HG03575 (cell line): ENCODE results near the gene CNTNAP2.

Experiments
- ATAC-seq: cut with Tn5 transposase; IDR thresholded peaks from one replicate; pipeline ENCODE4 v1.9.1; 2021; ENCODE audit not compliant: unreplicated experiment, insufficient number of reproducible peaks, low FRiP score; ENCODE audit errors: extremely low read depth

Gene CNTNAP2

GRCh38 chr7:146249272-146249671 lies 132.7 kb downstream of the CNTNAP2 start:
- no peak for ATAC-seq

GRCh38 chr7:146255609-146256008 lies 139.0 kb downstream of the CNTNAP2 start:
- ATAC-seq: no peak

GRCh38 chr7:146262527-146262926 lies 145.9 kb downstream of the CNTNAP2 start:
- no peak for ATAC-seq

GRCh38 chr7:146276888-146277287 lies 160.3 kb downstream of the CNTNAP2 start:
- ATAC-seq: no peak

GRCh38 chr7:146285418-146285817 lies 168.8 kb downstream of the CNTNAP2 start:
- no peak for ATAC-seq

- no peak for ATAC-seq
Measured at GRCh38 chr7:146290746-146291145, 174.1 kb downstream of the CNTNAP2 start.

GRCh38 chr7:146291900-146292299 lies 175.3 kb downstream of the CNTNAP2 start:
- ATAC-seq: no peak

- ATAC-seq: no peak
Measured at GRCh38 chr7:146296028-146296427, 179.4 kb downstream of the CNTNAP2 start.

- ATAC-seq: no peak
Measured at GRCh38 chr7:146314962-146315361, 198.4 kb downstream of the CNTNAP2 start.

GRCh38 chr7:146319629-146320028 lies 203.0 kb downstream of the CNTNAP2 start:
- no peak for ATAC-seq

GRCh38 chr7:146321301-146321700 lies 204.7 kb downstream of the CNTNAP2 start:
- ATAC-seq: no peak

GRCh38 chr7:146331369-146331768 lies 214.8 kb downstream of the CNTNAP2 start:
- no peak for ATAC-seq

GRCh38 chr7:146345251-146345650 lies 228.7 kb downstream of the CNTNAP2 start:
- ATAC-seq: no peak

GRCh38 chr7:146346096-146346495 lies 229.5 kb downstream of the CNTNAP2 start:
- no peak for ATAC-seq

GRCh38 chr7:146355216-146355615 lies 238.6 kb downstream of the CNTNAP2 start:
- no peak for ATAC-seq

- no peak for ATAC-seq
Measured at GRCh38 chr7:146359176-146359575, 242.6 kb downstream of the CNTNAP2 start.

GRCh38 chr7:146366938-146367337 lies 250.3 kb downstream of the CNTNAP2 start:
- no peak for ATAC-seq

- no peak for ATAC-seq
Measured at GRCh38 chr7:146370171-146370570, 253.6 kb downstream of the CNTNAP2 start.

- ATAC-seq: no peak
Measured at GRCh38 chr7:146375170-146375569, 258.6 kb downstream of the CNTNAP2 start.

- no peak for ATAC-seq
Measured at GRCh38 chr7:146378196-146378595, 261.6 kb downstream of the CNTNAP2 start.

GRCh38 chr7:146387140-146387539 lies 270.5 kb downstream of the CNTNAP2 start:
- no peak for ATAC-seq

- ATAC-seq: no peak
Measured at GRCh38 chr7:146388928-146389327, 272.3 kb downstream of the CNTNAP2 start.
